Measurements from ENCODE around the gene CKS2.

DNA sequence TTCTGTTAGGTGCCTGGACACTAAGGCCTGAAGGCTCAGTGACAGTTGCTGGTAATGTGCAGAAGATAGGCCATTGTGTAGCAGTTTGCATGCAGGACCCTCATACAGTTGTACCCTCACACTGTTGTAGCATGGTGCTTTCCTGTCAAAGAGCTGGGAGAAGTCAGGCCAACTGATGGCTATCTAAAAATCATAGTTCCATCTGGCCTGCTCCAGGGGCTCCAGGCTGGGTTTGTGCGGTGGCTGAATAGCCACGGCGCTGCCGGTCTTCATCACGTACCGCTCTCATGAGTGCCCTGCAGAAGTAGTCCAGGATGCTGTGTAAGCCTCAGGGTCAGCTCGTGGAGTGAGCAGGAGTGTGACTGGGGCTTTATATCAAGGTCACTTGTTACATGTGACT, 19.5 kb downstream of the CKS2 start:
- TF ChIP-seq POLR2AphosphoS5 (IDR thresholded peaks at IDR 0.05) (no peak), SMC3 (conservative IDR thresholded peaks at IDR 0.05; ENCODE audit: poor library complexity) (no peak), EZH2 (IDR thresholded peaks at IDR 0.05; ENCODE audit: borderline replicate concordance, insufficient read depth, low read length, poor library complexity, severe bottlenecking) (no peak), RAD21 (conservative IDR thresholded peaks at IDR 0.05) (no peak), MXI1 (conservative IDR thresholded peaks at IDR 0.05; ENCODE audit: poor library complexity, severe bottlenecking) (no peak)
- TF ChIP-seq, protein P1, sequence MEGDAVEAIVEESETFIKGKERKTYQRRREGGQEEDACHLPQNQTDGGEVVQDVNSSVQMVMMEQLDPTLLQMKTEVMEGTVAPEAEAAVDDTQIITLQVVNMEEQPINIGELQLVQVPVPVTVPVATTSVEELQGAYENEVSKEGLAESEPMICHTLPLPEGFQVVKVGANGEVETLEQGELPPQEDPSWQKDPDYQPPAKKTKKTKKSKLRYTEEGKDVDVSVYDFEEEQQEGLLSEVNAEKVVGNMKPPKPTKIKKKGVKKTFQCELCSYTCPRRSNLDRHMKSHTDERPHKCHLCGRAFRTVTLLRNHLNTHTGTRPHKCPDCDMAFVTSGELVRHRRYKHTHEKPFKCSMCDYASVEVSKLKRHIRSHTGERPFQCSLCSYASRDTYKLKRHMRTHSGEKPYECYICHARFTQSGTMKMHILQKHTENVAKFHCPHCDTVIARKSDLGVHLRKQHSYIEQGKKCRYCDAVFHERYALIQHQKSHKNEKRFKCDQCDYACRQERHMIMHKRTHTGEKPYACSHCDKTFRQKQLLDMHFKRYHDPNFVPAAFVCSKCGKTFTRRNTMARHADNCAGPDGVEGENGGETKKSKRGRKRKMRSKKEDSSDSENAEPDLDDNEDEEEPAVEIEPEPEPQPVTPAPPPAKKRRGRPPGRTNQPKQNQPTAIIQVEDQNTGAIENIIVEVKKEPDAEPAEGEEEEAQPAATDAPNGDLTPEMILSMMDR (IDR thresholded peaks at IDR 0.05; ENCODE audit: poor library complexity, severe bottlenecking): no peak
- TF ChIP-seq, protein P2, sequence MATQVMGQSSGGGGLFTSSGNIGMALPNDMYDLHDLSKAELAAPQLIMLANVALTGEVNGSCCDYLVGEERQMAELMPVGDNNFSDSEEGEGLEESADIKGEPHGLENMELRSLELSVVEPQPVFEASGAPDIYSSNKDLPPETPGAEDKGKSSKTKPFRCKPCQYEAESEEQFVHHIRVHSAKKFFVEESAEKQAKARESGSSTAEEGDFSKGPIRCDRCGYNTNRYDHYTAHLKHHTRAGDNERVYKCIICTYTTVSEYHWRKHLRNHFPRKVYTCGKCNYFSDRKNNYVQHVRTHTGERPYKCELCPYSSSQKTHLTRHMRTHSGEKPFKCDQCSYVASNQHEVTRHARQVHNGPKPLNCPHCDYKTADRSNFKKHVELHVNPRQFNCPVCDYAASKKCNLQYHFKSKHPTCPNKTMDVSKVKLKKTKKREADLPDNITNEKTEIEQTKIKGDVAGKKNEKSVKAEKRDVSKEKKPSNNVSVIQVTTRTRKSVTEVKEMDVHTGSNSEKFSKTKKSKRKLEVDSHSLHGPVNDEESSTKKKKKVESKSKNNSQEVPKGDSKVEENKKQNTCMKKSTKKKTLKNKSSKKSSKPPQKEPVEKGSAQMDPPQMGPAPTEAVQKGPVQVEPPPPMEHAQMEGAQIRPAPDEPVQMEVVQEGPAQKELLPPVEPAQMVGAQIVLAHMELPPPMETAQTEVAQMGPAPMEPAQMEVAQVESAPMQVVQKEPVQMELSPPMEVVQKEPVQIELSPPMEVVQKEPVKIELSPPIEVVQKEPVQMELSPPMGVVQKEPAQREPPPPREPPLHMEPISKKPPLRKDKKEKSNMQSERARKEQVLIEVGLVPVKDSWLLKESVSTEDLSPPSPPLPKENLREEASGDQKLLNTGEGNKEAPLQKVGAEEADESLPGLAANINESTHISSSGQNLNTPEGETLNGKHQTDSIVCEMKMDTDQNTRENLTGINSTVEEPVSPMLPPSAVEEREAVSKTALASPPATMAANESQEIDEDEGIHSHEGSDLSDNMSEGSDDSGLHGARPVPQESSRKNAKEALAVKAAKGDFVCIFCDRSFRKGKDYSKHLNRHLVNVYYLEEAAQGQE (IDR thresholded peaks at IDR 0.05; ENCODE audit: borderline replicate concordance): no peak
